ENCODE results near the gene PLEKHD1. TPM values are rescaled to one million over a fixed set of nuclear protein-coding genes. Genes with fewer than 3 reads are reported as not detected.

The PLEKHD1 gene
- total RNA-seq, 1 experiment from 2014 or later, result 1.2 TPM

GRCh38 chr14:69530095-69530494 is 45.6 kb downstream of the PLEKHD1 start:
- ATAC-seq, result no peak
- H3K4me3 ChIP-seq (replicated peaks in 1 of 2; ENCODE audit: low read depth in 1 of 2, low read length in 2 of 2), result no peak overlapping the region
- TF ChIP-seq CBX3 (IDR thresholded peaks at IDR 0.05; ENCODE audit: low read depth) (no peak), ELF1 (IDR thresholded peaks at IDR 0.05; ENCODE audit: borderline replicate concordance, low read depth) (no peak), YY1 (IDR thresholded peaks at IDR 0.05; ENCODE audit: extremely low read depth, insufficient replicate concordance, low read depth, low read length) (no peak), SP1 (IDR thresholded peaks at IDR 0.05; ENCODE audit: low read depth) (no peak), ZFX (IDR thresholded peaks at IDR 0.05) (no peak), REST (IDR thresholded peaks at IDR 0.05; ENCODE audit: low read depth) (no peak), RAD21 (IDR thresholded peaks at IDR 0.05; ENCODE audit: low read depth) (no peak), CEBPB (IDR thresholded peaks at IDR 0.05; ENCODE audit: low read depth) (no peak), CTCF (IDR thresholded peaks at IDR 0.05 in 2 of 3, conservative IDR thresholded peaks at IDR 0.05 in 1 of 3; ENCODE audit: borderline replicate concordance in 1 of 3, insufficient read depth in 1 of 3, low read depth in 2 of 3, low read length in 2 of 3) (no peak), POLR2A (IDR thresholded peaks at IDR 0.05; ENCODE audit: borderline replicate concordance, extremely low read depth, insufficient read depth, insufficient read length) (no peak)
- H3K27ac ChIP-seq (ENCODE audit: low read depth, low read length), result no peak overlapping the region
- H3K9me3 ChIP-seq (ENCODE audit: control insufficient read depth in 1 of 2, insufficient read depth in 1 of 2, low read depth in 1 of 2, low read length in 2 of 2), result no peaks in the 10 kb centered on the region
- H3K27me3 ChIP-seq (ENCODE audit: insufficient read depth, low read length), result no peaks in the 10 kb centered on the region
- no TSS peak for BruUV-seq (replicated peaks)
- POLR2A ChIA-PET, result no interaction called here
- no peak for DNase-seq (ENCODE audit: low read depth, low spot score)
- RAD21 ChIA-PET (ENCODE audit: low non-redundant PET in 1 of 2, low total read pairs in 2 of 2, uncharacterized antibody in 2 of 2, unreplicated experiment in 2 of 2), result no interaction called here
- H3K9ac ChIP-seq (ENCODE audit: low read length), result no peak overlapping the region
- no peaks in the 10 kb centered on the region for H3K9me2 ChIP-seq (ENCODE audit: insufficient read depth)
- intact Hi-C loops (cut with micrococcal nuclease), result no loop called here
- no peaks in the 10 kb centered on the region for H4K20me1 ChIP-seq (ENCODE audit: insufficient read depth)
- no peaks in the 10 kb centered on the region for H3K36me3 ChIP-seq (ENCODE audit: control insufficient read depth in 1 of 2, insufficient read depth in 2 of 2, low read length in 2 of 2)
- H3K4me2 ChIP-seq (ENCODE audit: low read length), result no peak overlapping the region
- peaks cover 0 to 10% of the 10 kb centered on the region in 2 experiments; a peak in 2 of 4 replicates for H3K4me1 ChIP-seq (ENCODE audit: control insufficient read depth in 1 of 2, insufficient read depth in 2 of 2, low read length in 2 of 2)
- no peaks in the 10 kb centered on the region for H3K79me2 ChIP-seq (ENCODE audit: insufficient read depth, low read length)
- no peak overlapping the region for H2AFZ ChIP-seq (ENCODE audit: low read depth, low read length, poor library complexity, severe bottlenecking)
- CTCF ChIA-PET, result no interaction called here

Measured in HCT116 (cell line).